Neural cell (in vitro differentiated cells): Measurements from ENCODE around the gene ZC3H12C. TPM values are rescaled to one million over a fixed set of nuclear protein-coding genes. Genes with fewer than 3 reads are reported as not detected.

Source experiments
- H2AFZ ChIP-seq: fragments of 200-600, 300-800 bp; sonication (generic), shearing (Covaris generic); 2 replicates; pipeline ENCODE4 v1.6.0; 2014; ENCODE audit warnings: low read depth, mild to moderate bottlenecking, antibody characterized with exemption, low read length, moderate library complexity
- H3F3A ChIP-seq: fragments of 200-600 bp; shearing (Covaris generic); 2 replicates; pipeline ENCODE4 v1.6.1; 2016; ENCODE audit warnings: mild to moderate bottlenecking, moderate library complexity, mixed read lengths, antibody characterized with exemption, low read length; ENCODE audit not compliant: insufficient read depth, poor library complexity, severe bottlenecking
- H3K27ac ChIP-seq: fragments of 200-600, 300-800 bp; sonication (generic), shearing (Covaris generic); 2 replicates; pipeline ENCODE4 v1.5.1; 2014; ENCODE audit warnings: mild to moderate bottlenecking, low read length, moderate library complexity
- H3K27me3 ChIP-seq: fragments of 300-800, 200-600 bp; sonication (generic), shearing (Covaris generic); 2 replicates; pipeline ENCODE4 v1.6.0; 2014; ENCODE audit warnings: mild to moderate bottlenecking, low read depth, low read length, moderate library complexity; ENCODE audit not compliant: insufficient read depth
- H3K36me3 ChIP-seq: fragments of 300-800, 200-600 bp; sonication (generic), shearing (Covaris generic); 2 replicates; pipeline ENCODE4 v1.5.1; 2014; ENCODE audit warnings: mild to moderate bottlenecking, antibody characterized with exemption, low read length, moderate library complexity; ENCODE audit not compliant: insufficient read depth
- H3K4me2 ChIP-seq: fragments of 300-800, 200-600 bp; sonication (generic), shearing (Covaris generic); 2 replicates; pipeline ENCODE4 v1.6.0; 2014; ENCODE audit warnings: mild to moderate bottlenecking, low read length
- H3K4me3 ChIP-seq: fragments of 300-800, 200-600 bp; sonication (generic), shearing (Covaris generic); 2 replicates; pipeline ENCODE4 v1.5.1; 2014; ENCODE audit warnings: mild to moderate bottlenecking, low read length, moderate library complexity
- H3K79me2 ChIP-seq: fragments of 200-600 bp; shearing (Covaris generic); replicated peaks from 2 replicates; pipeline ENCODE4 v1.6.0; 2014; ENCODE audit warnings: mild to moderate bottlenecking, low read length, moderate library complexity; ENCODE audit not compliant: insufficient read depth
- H3K9ac ChIP-seq: fragments of 300-800, 200-600 bp; sonication (generic), shearing (Covaris generic); 2 replicates; pipeline ENCODE4 v1.6.1; 2016; ENCODE audit warnings: mild to moderate bottlenecking, low read length, mixed read lengths
- H3K9me2 ChIP-seq: fragments of 200-600 bp; shearing (Covaris generic); 2 replicates; pipeline ENCODE4 v1.6.1; 2016; ENCODE audit warnings: mild to moderate bottlenecking, low read length, mixed read lengths; ENCODE audit not compliant: insufficient read depth
- H3K9me3 ChIP-seq: fragments of 200-600, 300-800 bp; sonication (generic), shearing (Covaris generic); 2 replicates; pipeline ENCODE4 v1.6.1; 2016; ENCODE audit warnings: mild to moderate bottlenecking, mixed run types, low read length, moderate library complexity, mixed read lengths
- H4K20me1 ChIP-seq: fragments of 200-600 bp; shearing (Covaris generic); 2 replicates; pipeline ENCODE4 v1.6.1; 2016; ENCODE audit warnings: mild to moderate bottlenecking, mixed run types; ENCODE audit not compliant: insufficient read depth
- CTCF ChIP-seq: fragments of 450-650 bp; IDR thresholded peaks from 2 replicates; pipeline ENCODE4 v1.5.1; 2014; ENCODE audit warnings: antibody characterized with exemption, mild to moderate bottlenecking, moderate library complexity; ENCODE audit not compliant: poor library complexity, severe bottlenecking
- EP300 ChIP-seq: fragments of 450-650 bp; conservative IDR thresholded peaks from 2 replicates; pipeline ENCODE4 v1.6.1; 2014; ENCODE audit warnings: antibody characterized with exemption, mild to moderate bottlenecking, moderate library complexity; ENCODE audit not compliant: poor library complexity, severe bottlenecking
- EZH2 ChIP-seq: fragments of 200-600, 300-800 bp; shearing (Covaris generic), sonication (generic); IDR thresholded peaks from 2 replicates; pipeline ENCODE4 v1.6.1; 2014; ENCODE audit warnings: antibody characterized with exemption, low read length, borderline replicate concordance, mild to moderate bottlenecking; ENCODE audit not compliant: insufficient read depth, poor library complexity, severe bottlenecking
- MXI1 ChIP-seq: fragments of 450-650 bp; conservative IDR thresholded peaks from 2 replicates; pipeline ENCODE4 v1.6.1; 2014; ENCODE audit warnings: antibody characterized with exemption, mild to moderate bottlenecking; ENCODE audit not compliant: poor library complexity, severe bottlenecking
- POLR2AphosphoS5 ChIP-seq: IDR thresholded peaks from 2 replicates; pipeline ENCODE4 v1.6.1; 2012
- RAD21 ChIP-seq: fragments of 450-650 bp; conservative IDR thresholded peaks from 2 replicates; pipeline ENCODE4 v1.6.1; 2014; ENCODE audit warnings: antibody characterized with exemption, mild to moderate bottlenecking, moderate library complexity
- REST ChIP-seq: IDR thresholded peaks from 2 replicates; pipeline ENCODE4 v1.6.1; 2012; ENCODE audit warnings: borderline replicate concordance
- SMC3 ChIP-seq: fragments of 450-650 bp; conservative IDR thresholded peaks from 2 replicates; pipeline ENCODE4 v1.6.1; 2014; ENCODE audit warnings: antibody characterized with exemption, mild to moderate bottlenecking, moderate library complexity; ENCODE audit not compliant: poor library complexity
- TAF1 ChIP-seq: IDR thresholded peaks from 2 replicates; pipeline ENCODE4 v1.6.1; 2012; ENCODE audit warnings: low read depth
- polyA plus RNA-seq: library from polyadenylated mRNA; depleted of rRNA; stranded (reverse); fragments of >200 nt; gene quantifications from 2 replicates; pipeline ENCODE4 v1.2.3, GENCODE V29; 2014

The ZC3H12C gene
- polyA plus RNA-seq, 1 donor from 2014 or later: 15.1 TPM

- no peak overlapping the region for H3K27ac ChIP-seq
- no peak overlapping the region for H3K4me2 ChIP-seq
- H2AFZ ChIP-seq: no peak overlapping the region
- H3K9me3 ChIP-seq: no peaks in the 10 kb centered on the region
- TF ChIP-seq MXI1 (no peak), TAF1 (no peak), CTCF (no peak), EP300 (no peak), RAD21 (no peak), POLR2AphosphoS5 (no peak), SMC3 (no peak), EZH2 (no peak), REST (no peak)
- no peak overlapping the region for H3K4me3 ChIP-seq
- H3K27me3 ChIP-seq: no peaks in the 10 kb centered on the region
- H3K9me2 ChIP-seq: no peaks in the 10 kb centered on the region
- no peaks in the 10 kb centered on the region for H3F3A ChIP-seq
- no peaks in the 10 kb centered on the region for H3K79me2 ChIP-seq
- no peaks in the 10 kb centered on the region for H3K36me3 ChIP-seq
- H4K20me1 ChIP-seq: no peaks in the 10 kb centered on the region
- H3K9ac ChIP-seq: no peak overlapping the region
Measured at GRCh38 chr11:110050201-110050506, 43.0 kb upstream of the ZC3H12C start.

- no peak overlapping the region for H3K4me2 ChIP-seq
- H3K36me3 ChIP-seq: no peaks in the 10 kb centered on the region
- H3K9me3 ChIP-seq: no peaks in the 10 kb centered on the region
- no peaks in the 10 kb centered on the region for H3F3A ChIP-seq
- TF ChIP-seq RAD21 (no peak), SMC3 (no peak), TAF1 (no peak), EP300 (no peak), POLR2AphosphoS5 (no peak), CTCF (no peak), EZH2 (no peak), MXI1 (no peak), REST (no peak)
- no peaks in the 10 kb centered on the region for H3K79me2 ChIP-seq
- no peaks in the 10 kb centered on the region for H4K20me1 ChIP-seq
- H3K9ac ChIP-seq: no peak overlapping the region
- H3K27me3 ChIP-seq: no peaks in the 10 kb centered on the region
- H3K27ac ChIP-seq: no peak overlapping the region
- no peak overlapping the region for H2AFZ ChIP-seq
- H3K4me3 ChIP-seq: no peak overlapping the region
- no peaks in the 10 kb centered on the region for H3K9me2 ChIP-seq
Measured at GRCh38 chr11:110053848-110054414, 39.3 kb upstream of the ZC3H12C start.
